Naive thymus-derived CD8-positive, alpha-beta T cell (primary cell): ENCODE results near the gene MYO5A. TPM values are rescaled to one million over a fixed set of nuclear protein-coding genes. Genes with fewer than 3 reads are reported as not detected.
"Not testable (repeated sequence)": the region's sequence is repeated elsewhere in the genome, so short reads cannot be mapped to it uniquely, and the experiment has no call there.

Experiments
- ATAC-seq, 2 donors: fragments of 150-1000 bp; cut with Tn5 transposase in 1 of 2; sonication (Bioruptor Pico), chemical (Tn5 transposase) in 1 of 2; 1 replicate in 1 of 2; 2 replicates in 1 of 2; pipeline ENCODE4 v1.10.0; 2021; ENCODE audit warnings: mild to moderate bottlenecking in 2 of 2, moderate library complexity in 2 of 2
- POLR2A ChIA-PET: fragments of 350-600 bp; sonication (Branson Sonifier 250); formaldehyde crosslinking; loops from one replicate; lab custom pipeline; 2021; ENCODE audit warnings: antibody characterized with exemption; lab: Charles Lee
- DNase-seq, 10 donors: peaks; one replicate each; pipeline versions ENCODE4 v3.0.0 to v3.0.0-alpha.2; 2020 to 2022
- H3K27ac Mint-ChIP-seq, 10 donors: one replicate each; pipeline ENCODE4 v1.8.0; 2020 to 2022; ENCODE audit warnings: mild to moderate bottlenecking in 10 of 10, mixed read lengths in 10 of 10, moderate library complexity in 4 of 10, inconsistent platforms in 1 of 10
- H3K27me3 Mint-ChIP-seq, 5 donors: one replicate each; pipeline ENCODE4 v1.8.0; 2021 to 2022; ENCODE audit warnings: mixed read lengths in 5 of 5
- H3K36me3 Mint-ChIP-seq, 3 donors: one replicate each; pipeline ENCODE4 v1.8.0; 2020 to 2022; ENCODE audit warnings: mixed read lengths in 3 of 3, mild to moderate bottlenecking in 2 of 3, inconsistent platforms in 1 of 3
- H3K4me1 Mint-ChIP-seq, 4 donors: one replicate each; pipeline ENCODE4 v1.8.0; 2021 to 2022; ENCODE audit warnings: mixed read lengths in 4 of 4
- H3K4me3 Mint-ChIP-seq, 10 donors: one replicate each; pipeline ENCODE4 v1.8.0; 2020 to 2022; ENCODE audit warnings: mild to moderate bottlenecking in 10 of 10, mixed read lengths in 10 of 10, moderate library complexity in 6 of 10, inconsistent platforms in 1 of 10
- H3K9me3 Mint-ChIP-seq, 9 donors: one replicate each; pipeline ENCODE4 v1.8.0; 2020 to 2022; ENCODE audit warnings: mixed read lengths in 9 of 9, mild to moderate bottlenecking in 3 of 9, inconsistent platforms in 1 of 9, moderate library complexity in 1 of 9
- polyA plus RNA-seq, 3 donors: library from polyadenylated mRNA; unstranded; fragments of 300-500 nt; fragmentation: Illumina TruSeq; gene quantifications; one replicate each; pipeline ENCODE4 v1.2.3, GENCODE V29; 2021
- total RNA-seq, 8 experiments: library from RNA in 2 of 8; stranded (reverse) in 2 of 8; gene quantifications; one replicate each; pipeline ENCODE4 v1.2.3 and lab custom pipeline; 2021 to 2026

The MYO5A gene
- total and polyA plus RNA-seq, 5 experiments from 2014 or later: 2.3 to 23.2 (median 5.6) TPM

GRCh38 chr15:52440946-52441345, 87.7 kb downstream of the MYO5A start:
- Mint-ChIP-seq H3K4me1 (peaks cover 26 to 57% (median 49%) of the 10 kb centered on the region in 4 donors), H3K4me3 (no peak overlapping the region), H3K27me3 (no peaks in the 10 kb centered on the region), H3K9me3 (no peaks in the 10 kb centered on the region), H3K27ac (peak overlapping the region in 1 of 10 donors; percentile 37), H3K36me3 (peaks cover 0 to 2% (median 0%) of the 10 kb centered on the region in 3 donors)
- ATAC-seq (no peak), DNase-seq (no peak)
- POLR2A ChIA-PET: no interaction called here

- peaks cover 23 to 52% (median 45%) of the 10 kb centered on the region in 4 donors for H3K4me1 Mint-ChIP-seq
- no peak overlapping the region for H3K4me3 Mint-ChIP-seq
- no peaks in the 10 kb centered on the region for H3K9me3 Mint-ChIP-seq
- no peak for ATAC-seq
- no peaks in the 10 kb centered on the region for H3K27me3 Mint-ChIP-seq
- peaks cover 0 to 2% (median 0%) of the 10 kb centered on the region in 3 donors for H3K36me3 Mint-ChIP-seq
- H3K27ac Mint-ChIP-seq: peak overlapping the region in 2 of 10 donors; percentile 2 to 37
- POLR2A ChIA-PET: no interaction called here
- no peak for DNase-seq
These were observed 88.3 kb downstream of the MYO5A start for GRCh38 chr15:52440414-52440813.

DNA sequence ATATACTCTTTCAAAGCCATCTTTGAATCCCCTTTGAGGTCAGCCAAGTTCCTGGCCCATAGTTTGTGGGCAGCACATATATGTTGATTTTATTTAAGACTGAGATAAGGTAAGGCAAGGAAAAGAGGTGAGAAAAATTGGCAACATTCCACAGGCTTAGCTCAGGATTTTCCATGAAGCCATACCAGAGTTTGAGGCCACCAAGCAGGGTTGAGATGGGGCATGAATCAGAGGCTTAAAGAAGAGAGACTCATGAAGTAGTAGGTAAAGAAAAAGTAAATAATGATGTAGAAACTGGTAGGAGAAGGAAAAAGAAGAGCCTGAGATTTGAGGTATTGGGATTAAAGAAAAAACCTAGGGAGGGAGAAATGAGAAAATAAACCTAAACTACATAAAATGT, 89.2 kb downstream of the MYO5A start:
- Mint-ChIP-seq H3K27ac (peak overlapping the region in 2 of 10 donors; percentile 15 to 43), H3K36me3 (peaks cover 0 to 2% (median 0%) of the 10 kb centered on the region in 3 donors), H3K27me3 (no peaks in the 10 kb centered on the region), H3K4me3 (no peak overlapping the region), H3K4me1 (peaks cover 20 to 49% (median 42%) of the 10 kb centered on the region in 4 donors), H3K9me3 (no peaks in the 10 kb centered on the region)
- POLR2A ChIA-PET: no interaction called here
- ATAC-seq: no peak
- DNase-seq: no peak

DNA sequence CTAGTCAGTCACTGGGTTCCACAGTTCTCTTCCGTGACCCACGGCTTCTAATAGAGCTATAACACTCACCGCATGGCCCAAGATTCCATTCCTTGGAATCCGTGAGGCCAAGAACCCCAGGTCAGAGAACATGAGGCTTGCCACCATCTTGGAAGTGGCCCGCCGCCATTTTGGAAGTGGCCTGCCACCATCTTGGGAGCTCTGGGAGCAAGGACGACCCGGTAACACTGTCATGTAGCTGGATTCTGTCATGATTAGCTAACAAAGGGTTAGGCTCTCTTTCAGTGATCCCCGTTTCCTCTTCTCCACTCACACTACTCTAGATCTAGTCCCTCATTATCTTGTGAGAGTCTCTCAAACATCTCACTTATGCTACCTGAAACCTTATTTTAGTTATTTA, 89.6 kb downstream of the MYO5A start:
- peaks cover 20 to 49% (median 42%) of the 10 kb centered on the region in 4 donors for H3K4me1 Mint-ChIP-seq

DNA sequence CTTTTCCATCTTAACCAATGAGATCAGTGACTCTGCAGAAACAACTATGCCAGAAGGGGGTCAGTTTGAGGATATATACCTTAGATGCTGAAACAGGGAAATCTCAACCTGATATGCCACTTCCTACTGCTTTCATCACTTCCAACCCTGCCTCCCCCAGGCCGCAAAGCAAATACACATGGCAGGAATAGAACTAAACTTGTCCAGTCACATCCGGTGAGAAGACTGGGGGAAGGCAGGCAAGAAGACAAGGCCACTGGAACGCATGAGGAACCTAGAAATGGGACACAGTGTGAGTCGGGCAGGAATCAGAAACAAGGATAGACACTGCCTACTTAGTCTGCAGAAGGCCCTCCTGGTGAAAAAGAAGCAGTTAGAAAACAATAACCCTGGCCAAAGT, 90.6 kb downstream of the MYO5A start:
- H3K27ac Mint-ChIP-seq: peak overlapping the region in 1 of 10 donors; percentile 69
- no peak overlapping the region for H3K4me3 Mint-ChIP-seq
- H3K27me3 Mint-ChIP-seq: no peaks in the 10 kb centered on the region
- DNase-seq (no peak), ATAC-seq (no peak)
- H3K4me1 Mint-ChIP-seq: peaks cover 20 to 49% (median 42%) of the 10 kb centered on the region in 4 donors
- H3K36me3 Mint-ChIP-seq: peaks cover 0 to 3% (median 0%) of the 10 kb centered on the region in 3 donors
- POLR2A ChIA-PET: no interaction called here
- no peaks in the 10 kb centered on the region for H3K9me3 Mint-ChIP-seq

More for the DNA sequence above, 89.6 kb downstream of the MYO5A start:
- DNase-seq, H3K36me3 Mint-ChIP-seq, H3K9me3 Mint-ChIP-seq, ATAC-seq, H3K27me3 Mint-ChIP-seq, POLR2A ChIA-PET, H3K4me3 Mint-ChIP-seq: not testable (repeated sequence)
- peak overlapping the region in 1 of 10 donors; percentile 43 for H3K27ac Mint-ChIP-seq

GRCh38 chr15:52437646-52438045, 91.0 kb downstream of the MYO5A start:
- no peak for ATAC-seq
- Mint-ChIP-seq H3K27me3 (no peaks in the 10 kb centered on the region), H3K9me3 (no peaks in the 10 kb centered on the region), H3K4me3 (no peak overlapping the region), H3K4me1 (peaks cover 21 to 50% (median 41%) of the 10 kb centered on the region in 4 donors), H3K36me3 (peaks cover 0 to 7% (median 0%) of the 10 kb centered on the region in 3 donors), H3K27ac (peak overlapping the region in 1 of 10 donors; percentile 46)
- POLR2A ChIA-PET: interaction anchor here (0.7 kb wide), 1 partner anchor 13 kb away, joined by 5 read pairs; no protein-coding TSS in a partner anchor
- DNase-seq: no peak

GRCh38 chr15:52436981-52437380, 91.7 kb downstream of the MYO5A start:
- Mint-ChIP-seq H3K9me3 (no peaks in the 10 kb centered on the region), H3K4me1 (peaks cover 19 to 45% (median 38%) of the 10 kb centered on the region in 4 donors), H3K27ac (no peak overlapping the region), H3K4me3 (no peak overlapping the region), H3K27me3 (no peaks in the 10 kb centered on the region), H3K36me3 (peaks cover 0 to 9% (median 0%) of the 10 kb centered on the region in 3 donors)
- DNase-seq (no peak), ATAC-seq (no peak)
- POLR2A ChIA-PET: interaction anchor here (0.7 kb wide), 1 partner anchor 12 kb away, joined by 5 read pairs; no protein-coding TSS in a partner anchor

DNA sequence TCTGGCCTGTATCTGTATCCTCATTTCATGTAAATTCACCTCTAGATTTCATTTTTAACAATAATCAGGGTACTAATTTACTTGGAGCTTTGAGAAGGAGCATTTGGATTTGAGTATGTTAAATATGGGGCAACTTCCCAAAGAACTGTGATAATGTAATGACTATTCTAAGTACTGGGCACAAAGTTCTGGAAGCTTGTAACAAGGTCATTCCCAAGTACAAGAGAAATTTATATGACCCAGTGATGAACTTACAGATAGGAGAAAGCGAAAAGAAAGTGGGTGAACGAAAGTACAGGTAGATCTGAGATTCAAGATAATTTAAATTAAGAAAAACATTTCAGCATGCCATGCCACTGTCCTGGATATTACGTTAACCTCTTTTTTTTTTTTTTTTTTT, 93.8 kb downstream of the MYO5A start:
- no peaks in the 10 kb centered on the region for H3K27me3 Mint-ChIP-seq
- POLR2A ChIA-PET: interaction anchor here (0.7 kb wide), 1 partner anchor 40 kb away, joined by 4 read pairs; no protein-coding TSS in a partner anchor

GRCh38 chr15:52428297-52428696, 100.4 kb downstream of the MYO5A start:
- no peak for DNase-seq
- H3K36me3 Mint-ChIP-seq: peaks cover 3 to 55% (median 22%) of the 10 kb centered on the region in 3 donors
- peaks cover 0 to 5% (median 3%) of the 10 kb centered on the region in 4 donors for H3K4me1 Mint-ChIP-seq
- H3K9me3 Mint-ChIP-seq: no peaks in the 10 kb centered on the region
- POLR2A ChIA-PET: no interaction called here
- H3K27me3 Mint-ChIP-seq: no peaks in the 10 kb centered on the region
- no peak overlapping the region for H3K27ac Mint-ChIP-seq
- H3K4me3 Mint-ChIP-seq: no peak overlapping the region
- no peak for ATAC-seq

More for the DNA sequence above, 93.8 kb downstream of the MYO5A start:
- Mint-ChIP-seq H3K27ac (no peak overlapping the region), H3K36me3 (peaks cover 0 to 12% (median 0%) of the 10 kb centered on the region in 3 donors), H3K9me3 (no peaks in the 10 kb centered on the region), H3K4me1 (peaks cover 13 to 29% (median 26%) of the 10 kb centered on the region in 4 donors), H3K4me3 (no peak overlapping the region)
- ATAC-seq (no peak), DNase-seq (no peak)

DNA sequence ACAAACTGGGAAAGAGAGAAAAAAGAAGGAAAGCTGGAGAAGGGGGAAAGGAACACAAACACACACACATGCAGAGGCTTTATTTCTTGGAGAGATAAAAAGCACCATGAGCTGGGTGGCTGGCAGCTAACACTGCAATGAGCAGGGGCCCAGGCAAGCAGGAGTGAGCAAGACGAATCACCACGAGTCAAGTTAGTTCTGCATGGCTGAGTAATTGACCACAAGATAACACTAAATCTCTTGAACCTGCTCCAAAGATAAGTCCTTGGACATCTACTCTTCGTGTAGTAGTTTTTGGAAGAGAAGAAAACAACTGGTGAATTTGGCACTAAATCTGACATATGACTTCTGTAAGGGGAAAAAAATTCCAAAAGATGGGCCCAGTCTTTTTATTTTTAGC, 100.9 kb downstream of the MYO5A start:
- peaks cover 0 to 4% (median 2%) of the 10 kb centered on the region in 4 donors for H3K4me1 Mint-ChIP-seq
- no peaks in the 10 kb centered on the region for H3K27me3 Mint-ChIP-seq
- no peak for ATAC-seq
- H3K27ac Mint-ChIP-seq: no peak overlapping the region
- H3K36me3 Mint-ChIP-seq: peaks cover 3 to 55% (median 22%) of the 10 kb centered on the region in 3 donors
- H3K9me3 Mint-ChIP-seq: no peaks in the 10 kb centered on the region
- DNase-seq: no peak
- POLR2A ChIA-PET: no interaction called here
- no peak overlapping the region for H3K4me3 Mint-ChIP-seq

- H3K36me3 Mint-ChIP-seq: peaks cover 3 to 46% (median 25%) of the 10 kb centered on the region in 3 donors
- H3K27ac Mint-ChIP-seq: no peak overlapping the region
- ATAC-seq (no peak), DNase-seq (no peak)
- POLR2A ChIA-PET: interaction anchor here (0.6 kb wide), 1 partner anchor 12 kb away, joined by 5 read pairs; no protein-coding TSS in a partner anchor
- no peaks in the 10 kb centered on the region for H3K9me3 Mint-ChIP-seq
- no peak overlapping the region for H3K4me3 Mint-ChIP-seq
- H3K4me1 Mint-ChIP-seq: peaks cover 0 to 4% (median 0%) of the 10 kb centered on the region in 4 donors
- no peaks in the 10 kb centered on the region for H3K27me3 Mint-ChIP-seq
These were observed 103.7 kb downstream of the MYO5A start for GRCh38 chr15:52424856-52425431.

DNA sequence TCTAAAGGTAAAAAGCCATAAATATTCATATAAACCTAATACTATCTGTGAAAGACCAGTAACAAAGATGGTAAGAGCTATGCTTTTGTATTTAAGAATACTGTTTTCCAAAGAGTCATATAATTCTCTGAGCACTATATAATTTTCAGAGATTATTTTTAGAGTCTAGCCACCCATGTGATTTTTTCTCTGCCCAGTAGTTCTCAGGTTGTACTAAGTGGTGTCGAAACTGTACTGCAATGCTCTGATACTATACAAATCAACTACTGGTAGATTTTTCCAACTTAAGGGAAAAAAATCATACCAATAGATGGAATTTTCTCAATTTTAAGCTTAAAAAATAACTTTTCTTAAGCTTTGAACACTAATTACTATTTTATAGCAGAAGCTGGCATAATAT, 104.8 kb downstream of the MYO5A start:
- no peak overlapping the region for H3K27ac Mint-ChIP-seq
- no peak for ATAC-seq
- peaks cover 0 to 4% (median 0%) of the 10 kb centered on the region in 4 donors for H3K4me1 Mint-ChIP-seq
- DNase-seq: no peak
- POLR2A ChIA-PET: no interaction called here
- no peaks in the 10 kb centered on the region for H3K9me3 Mint-ChIP-seq
- no peak overlapping the region for H3K4me3 Mint-ChIP-seq
- H3K36me3 Mint-ChIP-seq: peaks cover 3 to 39% (median 22%) of the 10 kb centered on the region in 3 donors
- H3K27me3 Mint-ChIP-seq: no peaks in the 10 kb centered on the region

GRCh38 chr15:52422001-52422400, 106.7 kb downstream of the MYO5A start:
- Mint-ChIP-seq H3K4me3 (no peak overlapping the region), H3K36me3 (peaks cover 3 to 24% (median 17%) of the 10 kb centered on the region in 3 donors), H3K4me1 (peaks cover 0 to 4% (median 0%) of the 10 kb centered on the region in 4 donors), H3K27me3 (no peaks in the 10 kb centered on the region), H3K9me3 (no peaks in the 10 kb centered on the region), H3K27ac (no peak overlapping the region)
- no peak for DNase-seq
- POLR2A ChIA-PET: no interaction called here
- no peak for ATAC-seq
